Left cardiac atrium (tissue), 4 donors: ENCODE measurements around the gene ZMYM3. TPM values are rescaled to one million over a fixed set of nuclear protein-coding genes. Genes with fewer than 3 reads are reported as not detected.

Source experiments
- ATAC-seq, 2 donors: fragments of 200-7000 bp; cut with Tn5 transposase; one replicate each; pipeline ENCODE4 v1.9.1; 2020; ENCODE audit warnings: mild to moderate bottlenecking in 2 of 2, moderate library complexity in 2 of 2
- DNase-seq: peaks from one replicate; pipeline ENCODE4 v3.0.0-alpha.2; 2020
- intact Hi-C, 2 donors: fragments of 100-400 bp; cut with DNase I; formaldehyde crosslinking; loops; one replicate each; pipeline versions ENCODE4 v1.14.1 to v1.15.1; 2022 to 2023
- total RNA-seq, 2 donors: library from RNA; stranded (reverse); fragmentation: NEBNext Ultra II Directional; extraction: Animal tissue kit (Norgen Biotek cat#: 25700); gene quantifications; one replicate each; pipeline ENCODE4 v1.2.1, GENCODE V29; 2021
- donor health status: DM: no; HTN: yes; CAD: no.
- donor health status: DM: no; HTN: yes; CAD: no; lungs with severe emphysema.
- donor health status: DM: yes; HTN: yes; CAD: no.
- donor health status: Dilated cardiomyopathy.

The ZMYM3 gene
- total RNA-seq, 2 donors from 2014 or later: 11.9 to 13.6 TPM

DNA sequence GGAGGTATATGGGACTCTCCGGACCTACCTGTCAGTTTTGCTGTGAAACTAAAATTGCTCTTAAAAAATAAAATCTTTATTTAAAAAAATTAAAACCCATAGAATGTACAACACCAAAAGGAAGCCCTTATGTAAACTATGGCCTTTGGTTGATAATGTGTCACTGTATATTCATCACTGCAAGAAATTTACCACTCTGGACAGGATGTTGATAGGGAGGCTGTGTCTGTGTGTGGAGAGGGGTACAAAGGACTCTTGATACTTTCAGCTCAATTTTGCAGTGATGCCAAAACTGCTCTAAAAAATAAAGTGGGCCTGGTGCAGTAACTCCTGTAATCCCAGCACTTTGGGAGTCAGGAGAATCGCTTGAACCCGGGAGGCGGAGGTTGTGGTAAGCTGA, 2.9 kb upstream of the ZMYM3 start:
- intact Hi-C loops: loop anchor here (10.0 kb wide), 1 partner anchor 108 kb away; the partner anchor contains the start of gene TAF1 (in 2 of the 2)
- ATAC-seq (no peak), DNase-seq (no peak)

- DNase-seq (no peak), ATAC-seq (no peak)
- intact Hi-C loops: loop anchor here (10.0 kb wide), 1 partner anchor 109 kb away; the partner anchor contains the start of gene TAF1 (in 2 of the 2)
Measured at GRCh38 chrX:71256051-71256450, 2.1 kb upstream of the ZMYM3 start.

DNA sequence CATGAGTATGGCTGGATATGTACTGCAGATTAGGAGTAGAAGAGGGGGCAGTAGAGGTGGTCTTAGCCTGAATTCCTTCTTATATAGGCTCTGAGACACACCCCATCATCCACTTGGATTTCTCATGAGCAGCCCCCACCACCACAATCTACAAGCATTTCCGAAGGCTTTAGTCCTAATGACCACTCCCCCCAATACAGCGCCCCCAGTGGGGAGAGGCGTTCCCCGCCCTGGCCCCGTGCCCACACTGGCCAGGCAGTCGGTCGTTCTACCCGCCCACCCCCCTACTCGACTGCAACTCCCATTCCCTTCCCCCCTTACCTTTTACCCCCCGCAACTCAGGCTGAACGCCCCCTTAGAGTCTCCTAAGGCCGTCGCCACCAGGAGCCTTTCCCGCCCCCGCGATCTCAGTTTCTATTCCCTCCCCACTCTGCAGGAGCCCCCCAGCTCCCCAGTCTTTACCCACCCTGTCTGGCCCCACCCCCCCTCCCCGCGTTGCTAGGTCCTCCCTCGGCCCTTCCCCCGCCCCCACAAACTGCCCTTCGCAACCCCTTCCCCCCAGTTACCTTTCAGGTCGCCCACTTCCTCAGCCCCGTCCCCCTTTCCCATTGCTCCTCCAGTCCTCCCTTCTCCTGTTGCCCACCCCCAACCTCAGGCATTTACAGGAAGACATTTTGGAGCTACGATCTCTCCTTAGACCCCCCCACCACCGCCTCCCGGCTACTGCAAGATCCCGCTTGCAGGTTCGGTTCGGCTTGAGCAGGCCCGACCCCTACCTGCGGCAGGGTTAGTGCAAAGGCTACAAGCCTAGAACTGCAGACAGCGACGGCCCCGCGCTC, 468 bp downstream of the ZMYM3 start:
- intact Hi-C loops: loop anchor here (10.0 kb wide), 1 partner anchor 111 kb away; the partner anchor contains the start of gene TAF1 (in 2 of the 2)
- ATAC-seq: no peak
- no peak for DNase-seq

GRCh38 chrX:71252221-71252620, 1.7 kb downstream of the ZMYM3 start:
- ATAC-seq (no peak), DNase-seq (no peak)
- intact Hi-C loops: loop anchor here (10.0 kb wide), 1 partner anchor 113 kb away; the partner anchor contains the start of gene TAF1 (in 2 of the 2)

- intact Hi-C loops: loop anchor here (10.0 kb wide), 1 partner anchor 113 kb away; the partner anchor contains the start of gene TAF1 (in 2 of the 2)
- DNase-seq: no peak
- no peak for ATAC-seq
Measured at GRCh38 chrX:71251466-71251973, 2.4 kb downstream of the ZMYM3 start.

GRCh38 chrX:71250841-71251240, 3.1 kb downstream of the ZMYM3 start:
- ATAC-seq: no peak
- intact Hi-C loops: loop anchor here (10.0 kb wide), 1 partner anchor 114 kb away; the partner anchor contains the start of gene TAF1 (in 2 of the 2)

GRCh38 chrX:71245159-71245558, 8.8 kb downstream of the ZMYM3 start:
- ATAC-seq: no peak

More at GRCh38 chrX:71250841-71251240, 3.1 kb downstream of the ZMYM3 start:
- DNase-seq: no peak

DNA sequence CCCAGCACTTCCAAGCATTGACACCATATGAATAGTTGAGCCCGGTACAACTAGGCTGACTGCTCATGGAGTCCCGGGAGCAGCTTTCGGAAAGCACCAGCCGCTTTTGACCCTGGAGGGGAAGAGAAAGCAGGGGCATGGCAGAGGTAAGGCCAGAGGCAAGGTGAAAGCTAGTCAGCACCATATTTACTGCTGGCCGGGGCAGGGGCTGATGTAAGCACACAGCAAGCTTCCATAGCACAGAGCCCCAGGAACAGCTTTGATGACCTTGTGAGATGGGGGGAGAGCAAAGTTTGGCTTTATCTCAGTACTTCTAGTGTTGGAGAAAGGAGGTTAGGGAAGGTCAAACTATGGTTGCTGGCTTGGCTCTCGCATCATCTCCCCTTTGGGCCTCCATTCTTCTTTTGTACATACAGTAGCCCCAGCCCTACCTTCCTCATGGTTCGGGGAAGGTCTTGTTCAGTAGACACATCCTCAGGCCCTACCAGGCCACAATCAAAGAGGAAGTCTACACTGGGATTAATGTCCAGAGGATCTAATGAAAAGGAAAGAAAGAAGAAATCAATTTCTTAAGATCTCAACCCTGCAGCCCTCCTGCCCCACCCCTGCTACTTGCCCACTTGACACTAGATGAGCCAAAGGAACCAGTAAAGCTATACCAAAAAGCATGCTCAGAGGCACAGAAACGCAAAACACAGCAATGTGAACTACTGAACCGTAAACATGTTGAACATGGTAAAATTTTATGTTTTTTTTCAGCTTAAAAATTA, 9.4 kb downstream of the ZMYM3 start:
- ATAC-seq (no peak), DNase-seq (no peak)
- intact Hi-C loops: no loop called here

More at GRCh38 chrX:71245159-71245558, 8.8 kb downstream of the ZMYM3 start:
- intact Hi-C loops: no loop called here
- DNase-seq: no peak

DNA sequence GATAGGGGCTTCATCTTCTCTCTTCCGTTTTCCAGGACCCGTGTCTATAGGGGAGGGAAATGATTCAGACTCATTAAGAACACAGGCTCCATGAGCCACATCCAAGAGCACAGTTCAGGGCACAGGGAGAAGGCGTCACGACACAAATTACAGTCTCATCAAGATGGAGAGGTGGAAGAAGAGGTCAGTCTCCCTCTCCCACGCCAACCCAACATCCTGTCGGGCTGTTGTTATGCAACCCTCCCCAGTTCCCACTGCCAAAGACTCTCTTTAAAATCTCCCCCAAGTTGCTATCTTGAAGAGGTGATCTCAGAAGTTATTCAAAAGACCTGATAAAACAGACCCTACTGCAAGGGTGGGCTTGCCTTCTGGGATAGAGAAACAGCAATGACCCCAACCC, 12.6 kb downstream of the ZMYM3 start:
- no peak for ATAC-seq
- DNase-seq: no peak
- intact Hi-C loops: no loop called here

- DNase-seq (no peak), ATAC-seq (no peak)
- intact Hi-C loops: no loop called here
Measured at GRCh38 chrX:71239781-71240180, 14.2 kb downstream of the ZMYM3 start.

DNA sequence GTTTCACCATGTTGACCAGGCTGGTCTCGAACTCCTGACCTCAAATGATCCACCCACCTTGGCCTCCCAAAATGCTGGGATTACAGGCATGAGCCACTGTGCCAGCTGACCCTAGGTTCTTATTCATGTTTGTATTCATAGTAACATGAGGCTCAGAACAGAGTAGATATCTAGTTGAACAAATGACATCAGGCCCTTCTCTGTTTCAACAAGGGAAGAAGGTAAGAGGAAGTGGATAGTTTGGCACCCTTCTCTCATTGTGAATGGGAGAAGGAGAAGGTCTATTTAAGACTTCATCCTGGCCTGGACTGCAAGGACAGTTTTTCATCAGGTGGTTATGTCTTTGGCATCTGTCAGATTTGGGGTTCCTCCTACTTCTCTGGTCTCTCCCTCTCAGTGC, 17.1 kb downstream of the ZMYM3 start:
- intact Hi-C loops: no loop called here
- ATAC-seq: no peak
- DNase-seq: no peak

GRCh38 chrX:71235482-71235881, 18.5 kb downstream of the ZMYM3 start:
- ATAC-seq: no peak
- no peak for DNase-seq
- intact Hi-C loops: no loop called here

GRCh38 chrX:71228063-71228642, 25.8 kb downstream of the ZMYM3 start:
- intact Hi-C loops: no loop called here
- DNase-seq (no peak), ATAC-seq (no peak)

DNA sequence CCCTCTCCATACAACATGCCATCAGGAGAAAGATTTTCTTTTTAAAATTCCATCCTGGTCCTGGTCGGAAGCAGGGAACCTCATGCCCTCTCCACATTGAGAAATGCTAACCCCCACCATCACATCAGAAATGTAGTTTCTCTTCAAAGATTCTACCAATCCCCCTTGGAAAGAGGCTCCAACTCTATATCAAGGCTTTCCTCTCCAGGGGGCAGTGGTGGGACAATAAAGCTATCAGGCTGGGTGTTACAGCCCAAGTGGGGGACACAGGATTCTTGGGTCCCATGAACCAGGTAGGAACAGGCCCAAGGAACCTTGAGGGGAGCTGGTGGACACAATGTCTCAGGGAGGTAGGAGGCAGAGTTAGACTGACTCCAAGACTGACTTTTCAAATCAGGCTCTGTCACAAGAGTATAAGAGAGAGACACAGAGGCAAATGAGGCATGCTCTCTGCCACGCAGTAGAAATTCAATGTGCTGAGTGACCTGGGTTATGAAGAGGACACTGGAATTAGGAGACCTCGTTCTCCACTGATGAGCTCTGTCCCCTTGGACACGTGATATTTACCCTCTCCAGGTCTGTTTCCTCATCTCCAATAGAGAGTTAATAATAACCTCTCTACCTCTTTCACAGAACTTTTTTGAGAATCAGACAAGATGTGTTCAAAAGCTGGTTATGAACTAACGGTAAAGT, 26.4 kb downstream of the ZMYM3 start:
- no peak for DNase-seq
- no peak for ATAC-seq
- intact Hi-C loops: no loop called here

DNA sequence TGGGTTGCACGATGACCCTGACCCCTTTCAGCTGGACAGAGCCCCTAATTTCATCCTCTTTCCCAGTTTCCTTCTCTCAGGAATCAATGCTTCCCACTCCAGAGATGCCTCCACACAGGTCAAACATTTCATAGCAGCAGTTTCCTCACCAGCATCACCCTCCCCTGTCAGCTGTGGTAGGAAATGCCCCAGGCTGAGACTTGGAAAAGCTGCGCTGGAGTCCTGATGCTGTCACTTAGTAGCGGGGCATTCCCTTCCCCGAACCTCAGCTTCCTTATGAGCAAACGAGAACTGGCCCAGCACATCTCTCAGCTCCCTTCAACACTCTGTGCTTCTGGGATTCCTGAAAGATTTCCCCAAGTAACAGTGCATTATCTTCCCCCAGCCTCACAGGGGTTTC, 28.3 kb downstream of the ZMYM3 start:
- DNase-seq (no peak), ATAC-seq (no peak)
- intact Hi-C loops: no loop called here

DNA sequence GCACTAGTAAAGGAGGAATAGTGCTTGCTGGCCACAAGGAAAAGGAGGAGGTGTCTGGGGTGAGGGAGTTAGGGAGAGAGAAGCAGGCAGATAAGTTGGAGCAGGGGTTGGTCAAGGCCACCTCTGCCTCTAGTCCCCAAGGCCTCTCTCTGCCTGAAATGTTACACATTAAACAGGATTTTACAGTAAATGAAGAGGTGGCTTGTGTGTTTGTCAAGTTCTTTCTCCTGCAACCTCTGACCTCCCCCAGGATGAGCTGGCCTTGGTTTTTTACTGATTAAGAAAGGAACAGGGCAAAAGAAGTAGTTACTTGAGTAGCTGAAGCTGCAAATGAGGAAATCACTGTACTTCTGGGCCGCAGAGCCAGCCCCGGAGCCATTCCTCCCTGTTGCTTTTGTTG, 28.9 kb downstream of the ZMYM3 start:
- intact Hi-C loops: no loop called here

DNA sequence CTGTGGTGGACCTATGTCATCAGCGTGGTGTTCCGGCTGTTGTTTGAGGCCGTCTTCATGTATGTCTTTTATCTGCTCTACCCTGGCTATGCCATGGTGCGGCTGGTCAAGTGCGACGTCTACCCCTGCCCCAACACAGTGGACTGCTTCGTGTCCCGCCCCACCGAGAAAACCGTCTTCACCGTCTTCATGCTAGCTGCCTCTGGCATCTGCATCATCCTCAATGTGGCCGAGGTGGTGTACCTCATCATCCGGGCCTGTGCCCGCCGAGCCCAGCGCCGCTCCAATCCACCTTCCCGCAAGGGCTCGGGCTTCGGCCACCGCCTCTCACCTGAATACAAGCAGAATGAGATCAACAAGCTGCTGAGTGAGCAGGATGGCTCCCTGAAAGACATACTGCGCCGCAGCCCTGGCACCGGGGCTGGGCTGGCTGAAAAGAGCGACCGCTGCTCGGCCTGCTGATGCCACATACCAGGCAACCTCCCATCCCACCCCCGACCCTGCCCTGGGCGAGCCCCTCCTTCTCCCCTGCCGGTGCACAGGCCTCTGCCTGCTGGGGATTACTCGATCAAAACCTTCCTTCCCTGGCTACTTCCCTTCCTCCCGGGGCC, 29.7 kb downstream of the ZMYM3 start:
- no peak for ATAC-seq
- DNase-seq: no peak
- intact Hi-C loops: no loop called here

More for the DNA sequence above, 28.9 kb downstream of the ZMYM3 start:
- ATAC-seq: no peak
- DNase-seq: no peak

- intact Hi-C loops: no loop called here
- no peak for DNase-seq
Measured at GRCh38 chrX:71222929-71223328, 31.0 kb downstream of the ZMYM3 start, which contains the start of gene GJB1. Gene GJB1 (plus strand): TSS chrX:71223224. CDS start chrX:71223708, 484 bp downstream.

More at GRCh38 chrX:71222929-71223328, 31.0 kb downstream of the ZMYM3 start, which contains the start of gene GJB1:
- no peak for ATAC-seq
